Inferior parietal cortex (tissue), 1 donor: ENCODE data around the gene CHD2.

Experiments used
- DNase-seq: peaks from one replicate; pipeline ENCODE4 v3.0.0-alpha.2; 2016; ENCODE audit errors: extremely low spot score

The CHD2 gene

GRCh38 chr15:92885224-92886041 lies 14.7 kb upstream of the CHD2 start:
- peak; percentile 23 for DNase-seq

GRCh38 chr15:92886042-92886537 lies 14.0 kb upstream of the CHD2 start:
- peak; percentile 27 for DNase-seq

GRCh38 chr15:92886815-92887214 lies 13.3 kb upstream of the CHD2 start:
- DNase-seq: no peak

- no peak for DNase-seq
Measured at GRCh38 chr15:92887869-92888268, 12.3 kb upstream of the CHD2 start.

GRCh38 chr15:92889390-92890107 lies 10.6 kb upstream of the CHD2 start:
- DNase-seq: no peak

GRCh38 chr15:92891533-92892200 lies 8.5 kb upstream of the CHD2 start:
- DNase-seq: no peak

- DNase-seq: no peak
Measured at GRCh38 chr15:92892201-92892555, 7.9 kb upstream of the CHD2 start.

- no peak for DNase-seq
Measured at GRCh38 chr15:92893200-92893599, 6.9 kb upstream of the CHD2 start.

- no peak for DNase-seq
Measured at GRCh38 chr15:92896561-92896960, 3.6 kb upstream of the CHD2 start.

GRCh38 chr15:92897620-92898019 lies 2.5 kb upstream of the CHD2 start:
- no peak for DNase-seq

- DNase-seq: no peak
Measured at GRCh38 chr15:92898988-92899582, 1.0 kb upstream of the CHD2 start.

- DNase-seq: no peak
Measured at GRCh38 chr15:92899601-92899947, 550 bp upstream of the CHD2 start.

GRCh38 chr15:92900731-92901071 lies 577 bp downstream of the CHD2 start:
- DNase-seq: peak; percentile 53

GRCh38 chr15:92901072-92901761 lies 1.1 kb downstream of the CHD2 start:
- DNase-seq: no peak

- no peak for DNase-seq
Measured at GRCh38 chr15:92901995-92902394, 1.9 kb downstream of the CHD2 start.

GRCh38 chr15:92902737-92903593 lies 2.8 kb downstream of the CHD2 start:
- no peak for DNase-seq

GRCh38 chr15:92903631-92903965 lies 3.5 kb downstream of the CHD2 start:
- DNase-seq: no peak

GRCh38 chr15:92903966-92904721 lies 4.0 kb downstream of the CHD2 start:
- peak; percentile 98 for DNase-seq

GRCh38 chr15:92904722-92905571 lies 4.8 kb downstream of the CHD2 start:
- no peak for DNase-seq
